ENCODE data around the gene HERPUD1.

HERPUD1 gene

DNA sequence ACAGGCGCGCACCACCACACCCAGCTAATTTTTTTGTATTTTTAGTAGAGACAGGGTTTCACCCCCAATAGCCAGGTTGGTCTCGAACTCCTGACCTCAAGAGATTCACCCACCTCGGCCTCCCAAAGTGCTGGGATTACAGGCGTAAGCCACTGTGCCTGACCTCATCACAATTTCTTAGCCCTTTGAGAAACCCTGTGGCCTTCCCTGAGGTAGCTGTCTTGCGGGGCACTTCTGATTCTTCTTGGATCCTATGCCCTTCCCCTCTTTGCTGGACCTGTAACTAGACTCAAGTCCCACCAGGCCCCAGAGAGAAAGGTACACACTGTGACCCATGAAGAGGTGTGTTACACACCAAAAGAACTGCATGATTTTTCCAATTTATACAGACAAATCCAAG lies 16.3 kb downstream of the HERPUD1 start:
- Histone ChIP-seq H3K4me3 (ENCODE audit: low read depth, low read length) (no peak overlapping the region), H3K4me1 (ENCODE audit: control insufficient read depth, insufficient read depth, low read length) (no peaks in the 10 kb centered on the region)

DNA sequence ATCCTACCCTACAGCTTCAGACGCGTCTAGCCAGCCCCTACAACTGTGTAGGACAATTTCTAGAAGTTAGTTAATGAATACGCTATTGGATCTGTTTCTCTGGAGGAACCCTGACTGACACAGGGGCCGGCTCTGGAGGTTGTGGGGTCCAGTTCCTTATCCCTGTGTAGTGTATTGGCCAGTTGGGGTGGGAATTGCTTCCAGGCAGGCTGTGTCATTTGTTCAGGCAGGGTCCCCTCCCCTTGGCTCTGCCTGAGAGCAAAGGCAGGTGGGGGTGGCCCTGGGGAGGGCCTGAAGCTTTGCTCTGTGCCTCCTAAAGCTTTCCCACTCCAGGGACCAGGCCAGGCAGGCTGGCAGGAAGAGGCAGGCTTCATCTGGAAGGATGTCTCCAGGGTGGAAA lies 18.1 kb downstream of the HERPUD1 start:
- H3K27ac ChIP-seq (ENCODE audit: low read depth, low read length) = no peak overlapping the region
- no peak overlapping the region for H3K9ac ChIP-seq (ENCODE audit: low read depth, low read length)
- H3K4me1 ChIP-seq (ENCODE audit: control insufficient read depth, insufficient read depth, low read length) = no peaks in the 10 kb centered on the region
- no peaks in the 10 kb centered on the region for H3K9me3 ChIP-seq (ENCODE audit: control insufficient read depth, insufficient read depth, low read length)
- peaks cover 5% of the 10 kb centered on the region for H3K36me3 ChIP-seq (ENCODE audit: control insufficient read depth, insufficient read depth, low read length)
- H3K27me3 ChIP-seq (ENCODE audit: control insufficient read depth, insufficient read depth, low read length) = no peaks in the 10 kb centered on the region
- no peak overlapping the region for H3K4me3 ChIP-seq (ENCODE audit: low read depth, low read length)

More for the DNA sequence above, 16.3 kb downstream of the HERPUD1 start:
- H3K9ac ChIP-seq (ENCODE audit: low read depth, low read length) = no peak overlapping the region
- no peaks in the 10 kb centered on the region for H3K9me3 ChIP-seq (ENCODE audit: control insufficient read depth, insufficient read depth, low read length)
- H3K27ac ChIP-seq (ENCODE audit: low read depth, low read length) = no peak overlapping the region
- H3K27me3 ChIP-seq (ENCODE audit: control insufficient read depth, insufficient read depth, low read length) = no peaks in the 10 kb centered on the region
- H3K36me3 ChIP-seq (ENCODE audit: control insufficient read depth, insufficient read depth, low read length) = peaks cover 23% of the 10 kb centered on the region

DNA sequence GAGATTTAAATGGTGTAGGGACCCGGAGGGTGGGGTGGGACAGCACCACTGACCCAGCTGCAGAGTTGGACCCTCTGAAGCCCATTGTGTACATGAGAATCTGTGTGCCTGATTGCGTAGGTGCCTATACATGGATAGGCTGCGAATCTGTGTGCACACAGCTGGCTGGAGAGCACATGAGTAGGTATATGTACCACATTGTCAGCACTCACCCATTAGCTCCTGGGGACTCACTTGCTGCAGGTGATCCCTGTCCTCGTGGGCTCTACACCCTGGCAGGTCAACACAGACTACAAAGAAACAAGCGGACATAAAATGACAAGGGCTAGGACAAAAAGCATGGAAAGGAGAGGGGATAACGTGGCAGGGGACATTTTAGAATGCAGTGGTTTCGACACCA lies 18.5 kb downstream of the HERPUD1 start:
- H3K36me3 ChIP-seq (ENCODE audit: control insufficient read depth, insufficient read depth, low read length) = peaks cover 1% of the 10 kb centered on the region; the same call in 1 of the 2 replicates
- no peak overlapping the region for H3K9ac ChIP-seq (ENCODE audit: low read depth, low read length)
- no peaks in the 10 kb centered on the region for H3K27me3 ChIP-seq (ENCODE audit: control insufficient read depth, insufficient read depth, low read length)
- H3K4me3 ChIP-seq (ENCODE audit: low read depth, low read length) = no peak overlapping the region
- no peaks in the 10 kb centered on the region for H3K4me1 ChIP-seq (ENCODE audit: control insufficient read depth, insufficient read depth, low read length)
- H3K27ac ChIP-seq (ENCODE audit: low read depth, low read length) = no peak overlapping the region
- no peaks in the 10 kb centered on the region for H3K9me3 ChIP-seq (ENCODE audit: control insufficient read depth, insufficient read depth, low read length)

DNA sequence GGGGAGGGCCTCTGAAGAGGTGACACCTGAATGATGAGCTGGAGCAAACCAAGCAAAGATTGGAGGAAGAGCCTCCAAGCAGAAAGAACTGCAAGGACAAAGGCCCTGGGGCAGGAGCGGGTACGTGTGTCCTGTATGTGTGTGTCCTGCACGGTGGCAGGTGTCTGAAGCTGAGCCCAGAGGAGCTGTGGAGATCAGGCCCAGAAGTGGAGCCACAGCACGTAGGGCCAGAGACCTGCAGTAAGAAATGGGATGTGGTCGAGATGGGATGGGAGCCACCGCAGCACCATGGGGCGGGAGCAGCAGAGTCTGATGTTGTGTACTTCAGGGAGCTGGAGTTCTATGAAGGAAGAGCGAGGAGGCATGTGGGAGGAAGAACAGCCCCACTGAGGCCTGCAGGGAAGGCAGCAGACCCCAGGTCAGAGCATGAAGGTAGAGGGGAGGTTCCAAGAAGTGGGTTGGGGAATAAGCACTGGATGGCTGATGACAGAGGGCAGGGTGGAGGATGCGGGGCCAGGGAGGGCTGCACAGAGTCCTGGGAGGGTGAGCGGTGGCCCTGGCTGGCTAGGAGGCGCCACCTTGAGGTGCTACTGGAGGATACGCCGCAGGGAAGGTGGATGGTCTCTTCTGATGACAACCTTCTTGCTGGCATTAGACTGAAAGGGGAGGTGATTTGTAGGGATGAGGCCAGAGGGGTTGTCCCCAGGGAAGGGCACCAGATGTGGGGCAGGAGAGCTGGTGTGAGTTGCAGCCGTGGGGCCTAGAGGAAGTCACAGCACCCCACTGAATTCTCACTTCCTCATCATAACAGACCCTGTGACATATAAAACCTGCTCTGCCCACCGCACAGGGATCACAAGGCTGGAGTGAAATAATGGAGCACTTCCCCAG lies 19.2 kb downstream of the HERPUD1 start:
- no peaks in the 10 kb centered on the region for H3K27me3 ChIP-seq (ENCODE audit: control insufficient read depth, insufficient read depth, low read length)
- H3K27ac ChIP-seq (ENCODE audit: low read depth, low read length) = no peak overlapping the region
- H3K9ac ChIP-seq (ENCODE audit: low read depth, low read length) = no peak overlapping the region
- H3K9me3 ChIP-seq (ENCODE audit: control insufficient read depth, insufficient read depth, low read length) = no peaks in the 10 kb centered on the region
- no peak overlapping the region for H3K4me3 ChIP-seq (ENCODE audit: low read depth, low read length)
- no peaks in the 10 kb centered on the region for H3K4me1 ChIP-seq (ENCODE audit: control insufficient read depth, insufficient read depth, low read length)
- no peaks in the 10 kb centered on the region for H3K36me3 ChIP-seq (ENCODE audit: control insufficient read depth, insufficient read depth, low read length)

DNA sequence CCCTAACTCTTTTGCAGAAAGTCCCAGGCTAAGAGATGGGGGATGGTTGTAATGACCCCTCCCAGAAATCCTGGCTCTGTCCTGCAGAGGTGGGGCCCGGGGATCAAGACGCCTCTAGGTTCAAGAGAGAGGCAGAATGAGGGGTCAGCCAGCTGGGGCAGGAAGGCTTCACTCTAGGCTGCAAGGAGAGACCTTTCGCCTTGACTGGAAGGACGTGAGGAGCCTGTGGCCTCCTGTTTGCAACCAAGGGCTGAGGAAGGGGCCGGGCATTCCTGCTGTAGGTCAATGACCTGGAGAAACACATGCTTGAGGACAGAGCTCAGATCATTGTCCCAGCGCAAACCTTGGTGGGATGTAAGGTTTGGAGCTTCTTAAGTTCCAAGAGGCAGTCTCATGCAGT lies 21.1 kb downstream of the HERPUD1 start:
- Histone ChIP-seq H3K4me3 (ENCODE audit: low read depth, low read length) (no peak overlapping the region), H3K9ac (ENCODE audit: low read depth, low read length) (no peak overlapping the region), H3K9me3 (ENCODE audit: control insufficient read depth, insufficient read depth, low read length) (no peaks in the 10 kb centered on the region), H3K27me3 (ENCODE audit: control insufficient read depth, insufficient read depth, low read length) (no peaks in the 10 kb centered on the region), H3K4me1 (ENCODE audit: control insufficient read depth, insufficient read depth, low read length) (no peaks in the 10 kb centered on the region), H3K27ac (ENCODE audit: low read depth, low read length) (no peak overlapping the region), H3K36me3 (ENCODE audit: control insufficient read depth, insufficient read depth, low read length) (no peaks in the 10 kb centered on the region)

DNA sequence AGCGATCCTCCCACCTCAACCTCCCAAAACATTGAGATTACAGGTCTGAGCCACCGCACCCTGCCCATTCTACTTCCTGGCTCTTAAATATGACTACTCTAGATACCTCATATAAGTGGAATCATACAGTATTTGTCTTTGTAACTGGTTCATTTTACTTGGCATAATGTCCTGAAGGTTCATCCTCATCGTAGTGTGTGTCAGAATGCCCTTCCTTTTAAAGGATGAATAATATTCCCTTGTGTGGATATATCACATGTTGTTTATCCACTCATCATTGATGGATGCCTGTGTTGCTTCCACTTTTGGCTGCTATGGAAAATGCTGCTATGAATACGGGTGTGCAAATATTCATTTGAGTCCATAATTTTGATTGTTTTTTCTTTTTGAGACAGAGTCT lies 24.1 kb downstream of the HERPUD1 start:
- Histone ChIP-seq H3K9me3 (ENCODE audit: control insufficient read depth, insufficient read depth, low read length) (no peaks in the 10 kb centered on the region), H3K4me3 (ENCODE audit: low read depth, low read length) (no peak overlapping the region)

DNA sequence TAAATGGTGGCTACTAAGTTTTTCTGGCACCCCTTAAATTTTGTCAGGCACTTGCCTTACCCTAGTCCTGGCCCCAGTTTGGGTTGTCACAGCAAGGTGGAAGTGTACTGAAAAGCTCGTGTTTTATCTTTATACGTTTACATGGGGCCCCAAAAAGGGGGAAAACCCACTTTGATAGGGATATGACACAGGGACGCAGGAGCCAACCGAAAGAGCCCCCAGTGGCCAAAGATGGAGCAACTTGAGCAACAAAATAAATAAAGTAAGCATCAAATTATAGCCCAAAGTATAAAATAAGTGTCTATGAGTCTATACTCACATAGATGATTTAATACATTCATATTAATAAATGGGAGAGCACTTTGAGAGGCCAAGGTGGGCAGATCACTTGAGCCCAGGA lies 24.8 kb downstream of the HERPUD1 start:
- Histone ChIP-seq H3K4me3 (ENCODE audit: low read depth, low read length) (no peak overlapping the region), H3K9me3 (ENCODE audit: control insufficient read depth, insufficient read depth, low read length) (no peaks in the 10 kb centered on the region), H3K36me3 (ENCODE audit: control insufficient read depth, insufficient read depth, low read length) (no peaks in the 10 kb centered on the region), H3K9ac (ENCODE audit: low read depth, low read length) (no peak overlapping the region), H3K27ac (ENCODE audit: low read depth, low read length) (no peak overlapping the region), H3K27me3 (ENCODE audit: control insufficient read depth, insufficient read depth, low read length) (no peaks in the 10 kb centered on the region), H3K4me1 (ENCODE audit: control insufficient read depth, insufficient read depth, low read length) (no peaks in the 10 kb centered on the region)

More for the DNA sequence above, 24.1 kb downstream of the HERPUD1 start:
- Histone ChIP-seq H3K27ac (ENCODE audit: low read depth, low read length) (no peak overlapping the region), H3K4me1 (ENCODE audit: control insufficient read depth, insufficient read depth, low read length) (no peaks in the 10 kb centered on the region), H3K27me3 (ENCODE audit: control insufficient read depth, insufficient read depth, low read length) (no peaks in the 10 kb centered on the region), H3K9ac (ENCODE audit: low read depth, low read length) (no peak overlapping the region), H3K36me3 (ENCODE audit: control insufficient read depth, insufficient read depth, low read length) (no peaks in the 10 kb centered on the region)

DNA sequence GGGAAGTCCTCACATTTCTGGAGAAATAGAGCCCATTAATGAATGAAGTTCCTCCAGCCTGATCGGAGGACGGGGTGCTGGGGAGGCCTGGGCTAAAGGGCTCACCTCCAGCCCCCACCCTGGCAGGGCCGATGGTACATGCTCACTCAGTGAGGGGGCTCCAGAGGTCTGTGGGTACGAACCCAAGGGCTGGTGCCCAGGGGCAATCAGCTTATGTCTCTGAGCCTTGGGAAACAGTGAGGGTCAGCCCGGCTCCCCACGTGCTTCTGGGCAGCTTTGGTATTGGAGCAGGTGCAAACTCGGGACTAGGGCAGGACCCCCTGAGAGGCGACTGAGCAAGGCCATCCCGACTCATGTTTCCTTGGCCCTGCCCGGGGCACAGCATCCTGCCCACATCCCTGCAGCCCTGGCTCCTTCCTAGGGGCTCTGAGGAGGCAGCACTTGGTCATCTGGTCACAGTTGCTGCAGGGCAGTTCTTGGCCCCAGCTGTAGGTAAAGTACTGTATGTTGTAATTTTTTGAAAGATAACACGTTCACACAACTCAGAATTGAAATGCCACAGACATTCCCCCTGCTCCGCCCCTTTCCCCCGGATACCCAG lies 28.8 kb downstream of the HERPUD1 start:
- no peaks in the 10 kb centered on the region for H3K27me3 ChIP-seq (ENCODE audit: control insufficient read depth, insufficient read depth, low read length)
- H3K9ac ChIP-seq (ENCODE audit: low read depth, low read length) = no peak overlapping the region
- H3K4me1 ChIP-seq (ENCODE audit: control insufficient read depth, insufficient read depth, low read length) = 0 out of 2 replicates have a peak, but pooled peaks cover 2% of the 10 kb centered on the region
- H3K4me3 ChIP-seq (ENCODE audit: low read depth, low read length) = no peak overlapping the region
- no peak overlapping the region for H3K27ac ChIP-seq (ENCODE audit: low read depth, low read length)
- H3K9me3 ChIP-seq (ENCODE audit: control insufficient read depth, insufficient read depth, low read length) = no peaks in the 10 kb centered on the region
- no peaks in the 10 kb centered on the region for H3K36me3 ChIP-seq (ENCODE audit: control insufficient read depth, insufficient read depth, low read length)

DNA sequence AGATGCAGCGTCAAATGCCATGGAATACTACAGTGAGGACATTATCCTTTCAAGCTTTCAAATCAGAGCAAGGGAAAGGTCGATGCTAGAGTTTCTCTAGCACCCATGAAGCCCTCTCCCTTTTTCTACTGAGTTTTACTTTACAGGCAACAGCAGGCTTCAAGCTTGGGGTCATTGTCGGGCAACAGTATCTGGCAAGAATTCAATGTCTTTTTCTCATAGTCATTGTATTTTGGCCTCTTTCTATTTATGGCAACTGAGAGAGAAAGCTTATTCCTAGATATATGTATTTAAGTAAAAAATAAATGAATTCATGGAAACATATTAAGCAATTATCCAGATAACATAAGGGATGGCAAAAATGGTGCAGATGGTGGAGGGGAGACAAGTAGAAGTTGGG lies 29.4 kb downstream of the HERPUD1 start:
- Histone ChIP-seq H3K4me3 (ENCODE audit: low read depth, low read length) (no peak overlapping the region), H3K9me3 (ENCODE audit: control insufficient read depth, insufficient read depth, low read length) (no peaks in the 10 kb centered on the region), H3K4me1 (ENCODE audit: control insufficient read depth, insufficient read depth, low read length) (0 out of 2 replicates have a peak, but pooled peaks cover 2% of the 10 kb centered on the region), H3K27ac (ENCODE audit: low read depth, low read length) (no peak overlapping the region), H3K27me3 (ENCODE audit: control insufficient read depth, insufficient read depth, low read length) (no peaks in the 10 kb centered on the region), H3K36me3 (ENCODE audit: control insufficient read depth, insufficient read depth, low read length) (no peaks in the 10 kb centered on the region), H3K9ac (ENCODE audit: low read depth, low read length) (no peak overlapping the region)

DNA sequence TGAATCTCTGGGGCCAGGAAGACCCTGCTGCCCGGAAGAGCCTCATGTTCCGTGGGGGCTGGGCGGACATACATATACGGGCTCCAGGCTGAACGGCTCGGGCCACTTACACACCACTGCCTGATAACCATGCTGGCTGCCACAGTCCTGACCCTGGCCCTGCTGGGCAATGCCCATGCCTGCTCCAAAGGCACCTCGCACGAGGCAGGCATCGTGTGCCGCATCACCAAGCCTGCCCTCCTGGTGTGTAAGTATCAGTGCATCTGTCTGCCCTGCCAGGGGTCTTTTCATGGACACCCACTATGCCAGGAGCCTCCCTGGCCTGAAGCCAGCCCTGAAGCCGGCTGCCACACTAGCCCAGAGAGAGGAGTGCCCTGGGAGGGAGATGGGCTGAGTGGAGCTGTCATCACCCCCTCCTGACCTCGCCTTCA lies 29.9 kb downstream of the HERPUD1 start, which contains the start of gene CETP:
TSS of gene CETP (plus strand) at position 100 of the 431 bp plus-strand sequence. CDS start at position 130, 30 bp downstream.
- Histone ChIP-seq H3K36me3 (ENCODE audit: control insufficient read depth, insufficient read depth, low read length) (no peaks in the 10 kb centered on the region), H3K27me3 (ENCODE audit: control insufficient read depth, insufficient read depth, low read length) (no peaks in the 10 kb centered on the region), H3K9me3 (ENCODE audit: control insufficient read depth, insufficient read depth, low read length) (no peaks in the 10 kb centered on the region), H3K9ac (ENCODE audit: low read depth, low read length) (no peak within 1 kb of the TSS), H3K4me3 (ENCODE audit: low read depth, low read length) (no peak within 1 kb of the TSS), H3K27ac (ENCODE audit: low read depth, low read length) (no peak within 1 kb of the TSS), H3K4me1 (ENCODE audit: control insufficient read depth, insufficient read depth, low read length) (0 out of 2 replicates have a peak, but pooled peaks cover 2% of the 10 kb centered on the region)
